ENCODE results near the gene PTTG2. TPM values are rescaled to one million over a fixed set of nuclear protein-coding genes. Genes with fewer than 3 reads are reported as not detected.

PTTG2 gene
- polyA plus RNA-seq, 3 donors = not detected

- DNase-seq (ENCODE audit: extremely low read depth in 1 of 11, low read depth in 9 of 11, low spot score in 4 of 11) = no peak
Observed at GRCh38 chr4:37999965-38000364, 39.8 kb downstream of the PTTG2 start.

- no peak for DNase-seq (ENCODE audit: extremely low read depth in 1 of 11, low read depth in 9 of 11, low spot score in 4 of 11)
Observed at GRCh38 chr4:38001927-38002326, 41.7 kb downstream of the PTTG2 start.

GRCh38 chr4:38002451-38003071 is 42.4 kb downstream of the PTTG2 start:
- DNase-seq (ENCODE audit: extremely low read depth in 1 of 11, low read depth in 9 of 11, low spot score in 4 of 11) = no peak

GRCh38 chr4:38003102-38003501 is 42.9 kb downstream of the PTTG2 start:
- DNase-seq (ENCODE audit: extremely low read depth in 1 of 11, low read depth in 9 of 11, low spot score in 4 of 11) = no peak

- no peak for DNase-seq (ENCODE audit: extremely low read depth in 1 of 11, low read depth in 9 of 11, low spot score in 4 of 11)
Observed at GRCh38 chr4:38003628-38004027, 43.4 kb downstream of the PTTG2 start.

DNA sequence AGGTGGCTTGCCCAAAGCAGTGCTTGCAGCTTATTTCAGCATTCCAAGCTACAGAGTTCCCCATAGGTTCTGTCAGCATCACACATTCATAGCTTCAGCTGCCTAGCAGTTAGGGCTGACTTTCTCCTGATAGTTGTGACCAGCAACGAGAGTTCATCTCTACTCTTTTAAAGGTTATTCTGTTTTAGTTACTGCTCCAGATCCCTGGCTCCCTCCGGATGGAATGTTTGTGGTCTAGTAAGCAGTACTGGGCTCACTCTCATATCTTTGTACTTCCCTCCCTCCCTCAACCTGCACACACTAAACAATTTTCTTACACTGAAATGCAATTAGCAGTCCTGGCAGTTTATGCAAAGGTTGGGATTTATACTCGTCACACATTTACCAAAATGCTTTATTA is 43.9 kb downstream of the PTTG2 start:
- DNase-seq (ENCODE audit: extremely low read depth in 1 of 11, low read depth in 9 of 11, low spot score in 4 of 11) = no peak

DNA sequence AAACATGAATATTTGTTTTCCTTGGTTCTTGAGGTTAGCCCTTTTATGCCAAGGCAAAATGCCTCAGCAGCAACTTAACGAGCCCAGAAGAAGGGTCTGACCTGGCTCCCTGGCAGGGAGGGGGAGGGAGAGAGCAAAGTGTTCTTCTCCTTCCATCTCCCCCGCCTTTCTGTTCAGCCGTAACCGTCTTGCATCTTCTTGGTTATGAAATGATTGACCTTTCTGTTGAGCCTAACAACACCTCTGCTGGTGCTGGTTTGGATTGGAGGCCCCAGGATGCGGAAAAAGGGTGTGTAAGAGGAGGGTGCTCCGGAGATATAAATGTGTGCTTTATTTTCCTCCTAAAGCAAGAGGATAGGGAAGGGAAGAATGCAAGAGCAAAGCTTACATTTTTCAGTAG is 44.7 kb downstream of the PTTG2 start:
- no peak for DNase-seq (ENCODE audit: extremely low read depth in 1 of 11, low read depth in 9 of 11, low spot score in 4 of 11)

DNA sequence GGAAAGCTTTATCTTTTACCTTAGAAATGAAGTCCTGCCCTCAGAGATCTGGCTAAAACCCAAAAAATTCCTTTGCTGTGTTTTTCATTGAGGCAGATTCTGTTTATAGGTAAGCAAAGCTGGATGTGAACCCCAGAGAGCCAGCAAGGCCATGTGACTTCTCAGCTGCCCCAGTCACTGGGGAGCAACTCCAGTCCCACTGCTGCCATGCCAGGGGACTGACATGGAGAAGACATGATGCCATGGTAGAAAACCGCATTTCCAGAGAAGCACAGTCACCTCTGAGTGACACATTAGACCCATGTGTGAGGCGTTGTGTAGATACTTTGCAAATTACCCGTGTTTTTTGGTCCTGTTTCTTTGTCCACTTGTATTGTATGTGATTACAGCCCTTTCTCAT is 45.4 kb downstream of the PTTG2 start:
- no peak for DNase-seq (ENCODE audit: extremely low read depth in 1 of 11, low read depth in 9 of 11, low spot score in 4 of 11)

DNA sequence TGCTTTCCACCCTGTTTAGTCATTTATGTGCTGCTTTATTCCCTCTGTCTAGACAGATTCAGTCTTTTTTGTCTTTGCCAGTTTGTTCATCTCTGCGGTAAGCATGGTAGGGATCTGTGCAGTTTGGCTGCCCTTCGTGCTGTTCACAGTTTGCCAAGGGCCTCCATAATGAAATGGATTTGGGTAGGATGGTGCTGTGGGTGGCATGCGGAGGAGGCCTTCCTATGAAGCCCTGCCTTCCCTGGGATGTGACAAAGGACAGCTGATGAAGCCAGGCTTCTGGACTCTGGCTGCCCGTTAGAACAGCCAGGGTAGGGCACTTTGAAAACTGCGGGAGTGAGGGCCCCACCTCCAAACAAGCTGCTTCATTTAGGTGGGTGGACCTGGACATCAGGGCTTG is 47.4 kb downstream of the PTTG2 start:
- no peak for DNase-seq (ENCODE audit: extremely low read depth in 1 of 11, low read depth in 9 of 11, low spot score in 4 of 11)

- DNase-seq (ENCODE audit: extremely low read depth in 1 of 11, low read depth in 9 of 11, low spot score in 4 of 11) = no peak
Observed at GRCh38 chr4:38008571-38009021, 48.4 kb downstream of the PTTG2 start.

DNA sequence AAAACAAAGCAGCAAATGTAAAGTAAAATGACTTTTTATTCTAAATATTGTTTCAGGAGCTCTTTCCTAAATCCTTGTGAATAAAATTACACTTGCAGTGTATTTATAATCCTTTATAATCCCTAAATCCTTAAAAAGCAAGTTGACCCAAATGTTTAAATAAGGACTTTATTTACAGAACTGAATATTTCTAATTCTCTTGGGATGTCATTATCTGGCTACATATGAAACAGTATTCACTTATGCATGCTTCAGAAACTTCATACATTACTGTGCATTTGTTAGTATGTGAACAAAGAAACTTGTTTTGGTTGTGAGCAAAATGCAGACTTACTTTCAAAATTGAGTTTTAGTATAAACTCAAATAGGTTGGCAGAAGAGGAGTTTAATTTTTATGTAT is 49.2 kb downstream of the PTTG2 start:
- DNase-seq (ENCODE audit: extremely low read depth in 1 of 11, low read depth in 9 of 11, low spot score in 4 of 11) = no peak

GRCh38 chr4:38009949-38010348 is 49.8 kb downstream of the PTTG2 start:
- DNase-seq (ENCODE audit: extremely low read depth in 1 of 11, low read depth in 9 of 11, low spot score in 4 of 11) = no peak

Other genes with a start within 250 kb of the PTTG2 start
- 10 to 100 TPM; 33.3 to 37.6 (median 37.1) TPM for gene PGM2, start 133.7 kb upstream of the PTTG2 start, polyA plus RNA-seq (ENCODE audit: insufficient read length in 3 of 3)
- gene TBC1D1, start 69.3 kb upstream of the PTTG2 start, polyA plus RNA-seq (ENCODE audit: insufficient read length in 3 of 3) = 100 to 1,000 TPM; 187 to 195 (median 194) TPM

Data from renal cortex interstitium (tissue), 11 donors.